ENCODE measurements around the gene OR4F29.
"Not testable (repeated sequence)": the region's sequence is repeated elsewhere in the genome, so short reads cannot be mapped to it uniquely, and the experiment has no call there.

The OR4F29 gene

GRCh38 chr1:451578-451977 lies at the start of gene OR4F29:
Gene OR4F29, minus strand, starts transcription at chr1:451678. Its CDS starts 0 bp downstream, at chr1:451678.
- not testable (repeated sequence) for DNase-seq (ENCODE audit: low read depth, low spot score)
